Measurements from ENCODE around the gene GABRA4.

GRCh38 chr4:46900082-46900481 is 93.3 kb downstream of the GABRA4 start:
- TF ChIP-seq CTCF (IDR thresholded peaks at IDR 0.05) = no peak
- no peak for TF ChIP-seq POLR2A (IDR thresholded peaks at IDR 0.05)
